Sigmoid colon (tissue), 7 donors: ENCODE data around the gene ARHGAP35. TPM values are rescaled to one million over a fixed set of nuclear protein-coding genes. Genes with fewer than 3 reads are reported as not detected.

ENCODE experiments used
- DNase-seq: peaks from one replicate; pipeline ENCODE4 v3.0.0-alpha.2; 2019
- H3K27ac ChIP-seq, 4 donors: fragments of 200-600 bp; sonication (generic); one replicate each; pipeline ENCODE4 v1.5.1; 2016 to 2019; ENCODE audit warnings: mild to moderate bottlenecking in 1 of 4
- H3K27me3 ChIP-seq, 3 donors: fragments of 200-600 bp; sonication (generic); one replicate each; pipeline ENCODE4 v1.5.1; 2019; ENCODE audit warnings: mild to moderate bottlenecking in 1 of 3
- H3K36me3 ChIP-seq, 4 donors: fragments of 200-600 bp; sonication (generic); one replicate each; pipeline ENCODE4 v1.5.1; 2016 to 2019
- H3K4me1 ChIP-seq, 4 donors: fragments of 200-600 bp; sonication (generic); one replicate each; pipeline ENCODE4 v1.5.1; 2017 to 2019
- H3K4me3 ChIP-seq, 4 donors: fragments of 200-600 bp; sonication (generic); one replicate each; pipeline ENCODE4 v1.5.1; 2017 to 2019; ENCODE audit warnings: mild to moderate bottlenecking in 2 of 4, moderate library complexity in 1 of 4
- H3K9me3 ChIP-seq, 4 donors: fragments of 200-600 bp in 3 of 4; sonication (generic) in 3 of 4; one replicate each; pipeline versions ENCODE4 v1.5.1 to v1.6.1; 2013 to 2019
- EP300 ChIP-seq, 4 donors: sonication (generic); formaldehyde crosslinking; IDR thresholded peaks; one replicate each; pipeline ENCODE4 v1.6.1; 2017; ENCODE audit warnings: antibody characterized with exemption in 4 of 4
- POLR2A ChIP-seq, 2 donors: fragments of 450-650 bp; IDR thresholded peaks; one replicate each; pipeline ENCODE4 v1.6.1; 2016; ENCODE audit warnings: antibody characterized with exemption in 2 of 2, mild to moderate bottlenecking in 2 of 2, moderate library complexity in 2 of 2
- POLR2AphosphoS5 ChIP-seq, 4 donors: sonication (generic); formaldehyde crosslinking; IDR thresholded peaks; one replicate each; pipeline ENCODE4 v1.6.1; 2017; ENCODE audit warnings: antibody characterized with exemption in 4 of 4
- WGBS, 2 donors: extraction: QIAGEN DNeasy Blood & Tissue Kit; methylation state at CpG; one replicate each; pipeline ENCODE4 v1.1.7; 2013; 5-methylcytosine and 5-hydroxymethylcytosine counted together
- intact Hi-C: fragments of 100-400 bp; cut with DNase I; formaldehyde crosslinking; loops from one replicate; pipeline ENCODE4 v1.15.1; 2023
- polyA plus RNA-seq, 3 donors: library from polyadenylated mRNA; stranded (reverse); fragments of 200-250 nt; gene quantifications; one replicate each; pipeline ENCODE4 v1.2.3, GENCODE V29; 2013
- total RNA-seq, 4 donors: library from RNA; depleted of rRNA; stranded (reverse); fragments of >200 nt; gene quantifications; one replicate each; pipeline ENCODE4 v1.1.0, GENCODE V29; 2016
- TF ChIP-seq, protein P1 (sequence below), 4 experiments: fragments of 450-650 bp in 3 of 4; fragments of 200-600 bp in 1 of 4; IDR thresholded peaks; one replicate each; pipeline ENCODE4 v1.5.1; 2016 to 2019; ENCODE audit warnings: antibody characterized with exemption in 4 of 4, mild to moderate bottlenecking in 3 of 4, moderate library complexity in 2 of 4
- donor health status: healthy with polysubstance abuse.
- donor health status: Bipolar disorder and iron deficiency.
- donor health status: healthy.

The ARHGAP35 gene
- total and polyA plus RNA-seq, 7 donors: 11.4 to 55.7 (median 35.6) TPM

DNA sequence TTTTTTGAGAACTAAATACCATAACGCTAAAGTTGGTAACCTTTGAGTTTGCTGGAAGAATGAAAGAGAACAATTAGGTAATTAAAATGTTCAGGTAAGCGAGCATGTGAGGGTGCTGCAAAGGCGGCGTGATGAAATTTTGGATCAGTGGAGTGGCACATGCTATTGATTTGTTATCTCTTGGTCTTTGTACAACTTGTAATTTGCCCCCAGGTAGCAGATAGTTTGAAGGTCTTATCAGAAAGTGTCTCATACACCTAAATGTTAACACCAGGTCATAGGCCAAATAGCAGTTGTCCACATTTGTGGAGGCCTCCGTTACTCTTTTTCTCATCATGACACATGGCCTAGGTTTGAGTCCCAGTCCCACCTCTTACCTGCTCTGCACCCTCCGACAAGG lies 14.9 kb downstream of the ARHGAP35 start:
- no peak for DNase-seq
- no peak overlapping the region for H3K4me3 ChIP-seq
- H3K27me3 ChIP-seq: no peaks in the 10 kb centered on the region
- no peaks in the 10 kb centered on the region for H3K9me3 ChIP-seq
- whole genome bisulfite sequencing, 2 donors: 90 to 95% methylated on average over 6 of the region's 6 CpGs
- intact Hi-C loops: no loop called here
- TF ChIP-seq POLR2AphosphoS5 (IDR thresholded peaks at IDR 0.05) (no peak), POLR2A (IDR thresholded peaks at IDR 0.05) (no peak), EP300 (IDR thresholded peaks at IDR 0.05) (no peak)
- TF ChIP-seq, protein P1, sequence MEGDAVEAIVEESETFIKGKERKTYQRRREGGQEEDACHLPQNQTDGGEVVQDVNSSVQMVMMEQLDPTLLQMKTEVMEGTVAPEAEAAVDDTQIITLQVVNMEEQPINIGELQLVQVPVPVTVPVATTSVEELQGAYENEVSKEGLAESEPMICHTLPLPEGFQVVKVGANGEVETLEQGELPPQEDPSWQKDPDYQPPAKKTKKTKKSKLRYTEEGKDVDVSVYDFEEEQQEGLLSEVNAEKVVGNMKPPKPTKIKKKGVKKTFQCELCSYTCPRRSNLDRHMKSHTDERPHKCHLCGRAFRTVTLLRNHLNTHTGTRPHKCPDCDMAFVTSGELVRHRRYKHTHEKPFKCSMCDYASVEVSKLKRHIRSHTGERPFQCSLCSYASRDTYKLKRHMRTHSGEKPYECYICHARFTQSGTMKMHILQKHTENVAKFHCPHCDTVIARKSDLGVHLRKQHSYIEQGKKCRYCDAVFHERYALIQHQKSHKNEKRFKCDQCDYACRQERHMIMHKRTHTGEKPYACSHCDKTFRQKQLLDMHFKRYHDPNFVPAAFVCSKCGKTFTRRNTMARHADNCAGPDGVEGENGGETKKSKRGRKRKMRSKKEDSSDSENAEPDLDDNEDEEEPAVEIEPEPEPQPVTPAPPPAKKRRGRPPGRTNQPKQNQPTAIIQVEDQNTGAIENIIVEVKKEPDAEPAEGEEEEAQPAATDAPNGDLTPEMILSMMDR (IDR thresholded peaks at IDR 0.05): no peak
- H3K27ac ChIP-seq: no peak overlapping the region
- peaks cover 0 to 4% (median 0%) of the 10 kb centered on the region in 4 donors for H3K4me1 ChIP-seq
- no peaks in the 10 kb centered on the region for H3K36me3 ChIP-seq

DNA sequence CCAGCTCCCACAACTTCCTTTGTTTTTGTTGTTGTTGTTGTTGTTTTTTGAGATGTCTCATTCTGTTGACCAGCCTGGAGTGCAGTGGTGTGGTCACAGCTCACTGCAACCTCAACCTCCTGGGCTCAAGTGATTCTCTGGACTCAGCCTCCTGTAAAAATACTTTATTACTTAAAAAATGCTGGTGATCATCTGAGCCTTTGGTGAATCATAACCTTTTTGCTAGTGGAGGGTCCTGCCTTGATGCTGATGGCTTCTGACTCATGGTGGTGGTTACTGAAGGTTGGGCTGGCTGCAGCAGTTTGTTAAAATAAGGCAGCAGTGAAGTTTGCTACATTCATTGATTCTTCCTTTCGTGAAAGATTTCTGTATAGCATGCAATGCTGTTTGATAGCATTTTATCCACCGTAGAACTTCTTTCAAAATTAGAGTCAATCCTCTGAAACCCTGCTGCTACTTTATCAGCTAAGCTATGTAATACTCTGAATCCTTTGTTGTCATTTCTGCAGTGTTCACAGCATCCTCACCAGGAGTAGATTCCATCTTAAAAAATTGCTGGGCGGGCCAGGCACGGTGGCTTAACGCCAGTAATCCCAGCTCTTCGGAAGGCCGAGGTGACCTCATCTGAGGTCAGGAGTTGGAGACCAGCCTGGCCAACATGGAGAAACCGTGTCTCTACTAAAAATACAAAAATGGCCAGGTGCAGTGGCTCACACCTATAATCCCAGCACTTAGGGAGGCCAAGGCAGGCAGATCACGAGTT lies 18.0 kb downstream of the ARHGAP35 start:
- Histone ChIP-seq H3K27me3 (no peaks in the 10 kb centered on the region), H3K4me3 (no peak overlapping the region), H3K4me1 (peaks cover 0 to 8% (median 2%) of the 10 kb centered on the region in 4 donors), H3K27ac (no peak overlapping the region), H3K9me3 (no peaks in the 10 kb centered on the region), H3K36me3 (no peaks in the 10 kb centered on the region)
- no peak for DNase-seq
- TF ChIP-seq POLR2AphosphoS5 (IDR thresholded peaks at IDR 0.05): no peak
- TF ChIP-seq, protein P1 (IDR thresholded peaks at IDR 0.05): no peak
- TF ChIP-seq EP300 (IDR thresholded peaks at IDR 0.05): no peak
- TF ChIP-seq POLR2A (IDR thresholded peaks at IDR 0.05): no peak
- intact Hi-C loops: no loop called here
- 88 to 90% methylated on average over 9 of the region's 9 CpGs for WGBS, 2 donors

DNA sequence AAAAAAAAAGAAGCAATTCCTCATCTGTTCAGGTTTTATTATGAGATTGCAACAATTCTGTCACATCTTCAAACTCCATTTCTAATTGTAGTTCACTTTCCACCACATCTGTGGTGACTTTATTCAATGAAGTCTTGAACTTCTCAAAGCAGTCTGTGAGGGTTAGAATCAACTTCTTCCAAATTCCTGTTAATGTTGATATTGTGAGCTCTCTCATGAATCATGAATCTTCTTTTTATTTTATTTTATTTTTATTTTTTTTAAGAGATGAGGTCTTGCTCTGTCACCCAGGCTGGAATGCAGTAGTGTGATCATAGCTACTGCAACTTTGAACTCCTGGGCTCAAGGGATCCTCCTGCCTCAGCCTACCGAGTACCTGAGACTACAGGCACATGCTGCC lies 19.6 kb downstream of the ARHGAP35 start:
- Histone ChIP-seq H3K27me3 (no peaks in the 10 kb centered on the region), H3K36me3 (no peaks in the 10 kb centered on the region), H3K9me3 (no peaks in the 10 kb centered on the region), H3K4me3 (no peak overlapping the region), H3K4me1 (peaks cover 0 to 8% (median 2%) of the 10 kb centered on the region in 4 donors), H3K27ac (no peak overlapping the region)
- WGBS, 2 donors: 94 to 97% methylated on average over 1 of the region's 1 CpG
- intact Hi-C loops: no loop called here
- TF ChIP-seq POLR2AphosphoS5 (IDR thresholded peaks at IDR 0.05): no peak
- no peak for TF ChIP-seq POLR2A (IDR thresholded peaks at IDR 0.05)
- TF ChIP-seq EP300 (IDR thresholded peaks at IDR 0.05): no peak
- TF ChIP-seq, protein P1 (IDR thresholded peaks at IDR 0.05): no peak
- no peak for DNase-seq

DNA sequence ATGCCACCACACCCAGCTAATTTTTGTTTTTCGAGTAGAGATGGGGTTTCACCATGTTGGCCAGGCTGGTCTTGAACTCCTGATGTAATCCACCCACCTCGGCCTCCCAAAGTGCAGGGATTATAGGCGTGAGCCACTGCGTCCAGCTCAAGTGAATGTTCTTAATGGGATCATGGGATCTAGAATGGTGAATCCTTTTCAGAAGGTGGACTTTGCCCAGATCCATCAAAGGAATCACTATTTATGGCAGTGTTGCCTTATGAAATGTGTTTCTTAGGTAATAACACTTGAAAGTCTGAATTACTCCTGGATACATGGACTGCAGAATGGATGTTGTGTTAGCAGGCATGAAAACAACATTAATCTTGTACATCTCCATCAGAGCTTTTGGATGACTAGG lies 20.3 kb downstream of the ARHGAP35 start:
- no peak overlapping the region for H3K4me3 ChIP-seq
- H3K9me3 ChIP-seq: no peaks in the 10 kb centered on the region
- 90 to 99% methylated on average over 4 of the region's 4 CpGs for WGBS, 2 donors
- peaks cover 0 to 11% (median 2%) of the 10 kb centered on the region in 4 donors for H3K4me1 ChIP-seq
- H3K27ac ChIP-seq: no peak overlapping the region
- no peak for TF ChIP-seq EP300 (IDR thresholded peaks at IDR 0.05)
- TF ChIP-seq POLR2A (IDR thresholded peaks at IDR 0.05): no peak
- no peak for TF ChIP-seq POLR2AphosphoS5 (IDR thresholded peaks at IDR 0.05)
- TF ChIP-seq, protein P1 (IDR thresholded peaks at IDR 0.05): no peak
- intact Hi-C loops: no loop called here
- no peak for DNase-seq
- H3K36me3 ChIP-seq: no peaks in the 10 kb centered on the region
- H3K27me3 ChIP-seq: no peaks in the 10 kb centered on the region
